ENCODE measurements around the gene KRT1.

KRT1 gene

GRCh38 chr12:52689239-52689638 is 9.0 kb upstream of the KRT1 start:
- H3K4me3 ChIP-seq (ENCODE audit: low read length) = no peak overlapping the region
- H3K9me3 ChIP-seq (replicated peaks; ENCODE audit: low read length) = no peaks in the 10 kb centered on the region
- no peaks in the 10 kb centered on the region for H3K4me1 ChIP-seq (ENCODE audit: control insufficient read depth, insufficient read depth, low read length)
- no peak overlapping the region for H3K4me2 ChIP-seq (ENCODE audit: low read length)
- H3K27me3 ChIP-seq (ENCODE audit: control insufficient read depth, insufficient read depth, low read length) = peaks cover 79% of the 10 kb centered on the region
- no peaks in the 10 kb centered on the region for H3K36me3 ChIP-seq (ENCODE audit: insufficient read depth, low read length)
- no peak overlapping the region for H3K9ac ChIP-seq (ENCODE audit: low read depth, low read length)

GRCh38 chr12:52688481-52688880 is 8.3 kb upstream of the KRT1 start:
- H3K4me2 ChIP-seq (ENCODE audit: low read length) = no peak overlapping the region
- no peaks in the 10 kb centered on the region for H3K36me3 ChIP-seq (ENCODE audit: insufficient read depth, low read length)
- H3K4me1 ChIP-seq (ENCODE audit: control insufficient read depth, insufficient read depth, low read length) = no peaks in the 10 kb centered on the region
- no peak overlapping the region for H3K4me3 ChIP-seq (ENCODE audit: low read length)
- H3K9ac ChIP-seq (ENCODE audit: low read depth, low read length) = no peak overlapping the region
- H3K9me3 ChIP-seq (replicated peaks; ENCODE audit: low read length) = no peaks in the 10 kb centered on the region
- peaks cover 87% of the 10 kb centered on the region for H3K27me3 ChIP-seq (ENCODE audit: control insufficient read depth, insufficient read depth, low read length)

GRCh38 chr12:52687497-52688385 is 7.5 kb upstream of the KRT1 start:
- Histone ChIP-seq H3K4me3 (ENCODE audit: low read length) (no peak overlapping the region), H3K4me2 (ENCODE audit: low read length) (no peak overlapping the region), H3K9ac (ENCODE audit: low read depth, low read length) (no peak overlapping the region), H3K4me1 (ENCODE audit: control insufficient read depth, insufficient read depth, low read length) (no peaks in the 10 kb centered on the region), H3K27me3 (ENCODE audit: control insufficient read depth, insufficient read depth, low read length) (peaks cover 86% of the 10 kb centered on the region), H3K9me3 (replicated peaks; ENCODE audit: low read length) (no peaks in the 10 kb centered on the region), H3K36me3 (ENCODE audit: insufficient read depth, low read length) (no peaks in the 10 kb centered on the region)

GRCh38 chr12:52686756-52687487 is 6.7 kb upstream of the KRT1 start:
- Histone ChIP-seq H3K4me2 (ENCODE audit: low read length) (no peak overlapping the region), H3K9ac (ENCODE audit: low read depth, low read length) (no peak overlapping the region), H3K27me3 (ENCODE audit: control insufficient read depth, insufficient read depth, low read length) (peaks cover 86% of the 10 kb centered on the region), H3K36me3 (ENCODE audit: insufficient read depth, low read length) (no peaks in the 10 kb centered on the region), H3K4me1 (ENCODE audit: control insufficient read depth, insufficient read depth, low read length) (no peaks in the 10 kb centered on the region), H3K9me3 (replicated peaks; ENCODE audit: low read length) (no peaks in the 10 kb centered on the region), H3K4me3 (ENCODE audit: low read length) (no peak overlapping the region)

GRCh38 chr12:52686063-52686462 is 5.9 kb upstream of the KRT1 start:
- Histone ChIP-seq H3K27me3 (ENCODE audit: control insufficient read depth, insufficient read depth, low read length) (peaks cover 82% of the 10 kb centered on the region), H3K4me1 (ENCODE audit: control insufficient read depth, insufficient read depth, low read length) (no peaks in the 10 kb centered on the region), H3K4me3 (ENCODE audit: low read length) (no peak overlapping the region), H3K4me2 (ENCODE audit: low read length) (no peak overlapping the region), H3K9me3 (replicated peaks; ENCODE audit: low read length) (no peaks in the 10 kb centered on the region), H3K36me3 (ENCODE audit: insufficient read depth, low read length) (no peaks in the 10 kb centered on the region), H3K9ac (ENCODE audit: low read depth, low read length) (no peak overlapping the region)

GRCh38 chr12:52685406-52685890 is 5.2 kb upstream of the KRT1 start:
- no peaks in the 10 kb centered on the region for H3K9me3 ChIP-seq (replicated peaks; ENCODE audit: low read length)
- H3K9ac ChIP-seq (ENCODE audit: low read depth, low read length) = no peak overlapping the region
- H3K4me3 ChIP-seq (ENCODE audit: low read length) = no peak overlapping the region
- H3K4me1 ChIP-seq (ENCODE audit: control insufficient read depth, insufficient read depth, low read length) = no peaks in the 10 kb centered on the region
- H3K4me2 ChIP-seq (ENCODE audit: low read length) = no peak overlapping the region
- H3K27me3 ChIP-seq (ENCODE audit: control insufficient read depth, insufficient read depth, low read length) = peaks cover 82% of the 10 kb centered on the region
- H3K36me3 ChIP-seq (ENCODE audit: insufficient read depth, low read length) = no peaks in the 10 kb centered on the region

- no peak overlapping the region for H3K4me2 ChIP-seq (ENCODE audit: low read length)
- no peaks in the 10 kb centered on the region for H3K36me3 ChIP-seq (ENCODE audit: insufficient read depth, low read length)
- peaks cover 80% of the 10 kb centered on the region for H3K27me3 ChIP-seq (ENCODE audit: control insufficient read depth, insufficient read depth, low read length)
- H3K9ac ChIP-seq (ENCODE audit: low read depth, low read length) = no peak overlapping the region
- H3K9me3 ChIP-seq (replicated peaks; ENCODE audit: low read length) = no peaks in the 10 kb centered on the region
- no peaks in the 10 kb centered on the region for H3K4me1 ChIP-seq (ENCODE audit: control insufficient read depth, insufficient read depth, low read length)
- H3K4me3 ChIP-seq (ENCODE audit: low read length) = no peak overlapping the region
Observed at GRCh38 chr12:52684431-52684830, 4.2 kb upstream of the KRT1 start.

- H3K27me3 ChIP-seq (ENCODE audit: control insufficient read depth, insufficient read depth, low read length) = peaks cover 84% of the 10 kb centered on the region
- H3K36me3 ChIP-seq (ENCODE audit: insufficient read depth, low read length) = no peaks in the 10 kb centered on the region
- no peak overlapping the region for H3K4me3 ChIP-seq (ENCODE audit: low read length)
- H3K9ac ChIP-seq (ENCODE audit: low read depth, low read length) = no peak overlapping the region
- no peaks in the 10 kb centered on the region for H3K9me3 ChIP-seq (replicated peaks; ENCODE audit: low read length)
- no peaks in the 10 kb centered on the region for H3K4me1 ChIP-seq (ENCODE audit: control insufficient read depth, insufficient read depth, low read length)
- no peak overlapping the region for H3K4me2 ChIP-seq (ENCODE audit: low read length)
Observed at GRCh38 chr12:52683575-52684300, 3.5 kb upstream of the KRT1 start.

GRCh38 chr12:52682938-52683574 is 2.8 kb upstream of the KRT1 start:
- Histone ChIP-seq H3K9ac (ENCODE audit: low read depth, low read length) (no peak overlapping the region), H3K27me3 (ENCODE audit: control insufficient read depth, insufficient read depth, low read length) (peaks cover 84% of the 10 kb centered on the region), H3K36me3 (ENCODE audit: insufficient read depth, low read length) (no peaks in the 10 kb centered on the region), H3K4me3 (ENCODE audit: low read length) (no peak overlapping the region), H3K4me1 (ENCODE audit: control insufficient read depth, insufficient read depth, low read length) (no peaks in the 10 kb centered on the region), H3K9me3 (replicated peaks; ENCODE audit: low read length) (no peaks in the 10 kb centered on the region), H3K4me2 (ENCODE audit: low read length) (no peak overlapping the region)

GRCh38 chr12:52682381-52682660 is 2.1 kb upstream of the KRT1 start:
- H3K4me2 ChIP-seq (ENCODE audit: low read length) = no peak overlapping the region
- H3K9ac ChIP-seq (ENCODE audit: low read depth, low read length) = no peak overlapping the region
- H3K4me1 ChIP-seq (ENCODE audit: control insufficient read depth, insufficient read depth, low read length) = no peaks in the 10 kb centered on the region
- H3K36me3 ChIP-seq (ENCODE audit: insufficient read depth, low read length) = no peaks in the 10 kb centered on the region
- H3K27me3 ChIP-seq (ENCODE audit: control insufficient read depth, insufficient read depth, low read length) = peaks cover 80% of the 10 kb centered on the region
- no peak overlapping the region for H3K4me3 ChIP-seq (ENCODE audit: low read length)
- H3K9me3 ChIP-seq (replicated peaks; ENCODE audit: low read length) = no peaks in the 10 kb centered on the region

Data from skeletal muscle satellite cell (primary cell).